Endodermal cell (in vitro differentiated cells): ENCODE data around the gene ZNF620. TPM values are rescaled to one million over a fixed set of nuclear protein-coding genes. Genes with fewer than 3 reads are reported as not detected.

Experiments
- DNase-seq: peaks from one replicate; pipeline ENCODE4 v3.0.0-alpha.2; 2017
- H3K27ac ChIP-seq: 2 replicates; pipeline ENCODE4 v1.5.1; 2013; ENCODE audit warnings: mild to moderate bottlenecking, low read depth, low read length, moderate library complexity
- H3K27me3 ChIP-seq: 2 replicates; pipeline ENCODE4 v1.6.1; 2013; ENCODE audit warnings: mild to moderate bottlenecking, low read length, moderate library complexity; ENCODE audit not compliant: insufficient read depth, control insufficient read depth, poor library complexity, severe bottlenecking
- H3K36me3 ChIP-seq: 2 replicates; pipeline ENCODE4 v1.7.0; 2013; ENCODE audit warnings: mild to moderate bottlenecking, low read length, moderate library complexity; ENCODE audit not compliant: control insufficient read depth, insufficient read depth
- H3K4me1 ChIP-seq: one replicate; pipeline ENCODE4 v1.7.0; 2013; ENCODE audit warnings: low read length; ENCODE audit not compliant: control insufficient read depth, insufficient read depth
- H3K4me3 ChIP-seq: 2 replicates; pipeline ENCODE4 v1.5.1; 2013; ENCODE audit warnings: mild to moderate bottlenecking, low read length, moderate library complexity
- H3K9ac ChIP-seq: 2 replicates; pipeline ENCODE4 v1.6.1; 2013; ENCODE audit warnings: mild to moderate bottlenecking, low read length, moderate library complexity; ENCODE audit not compliant: poor library complexity, severe bottlenecking; ENCODE audit errors: extremely low read depth
- H3K9me3 ChIP-seq: 2 replicates; pipeline ENCODE4 v1.6.1; 2013; ENCODE audit warnings: mild to moderate bottlenecking, low read length, moderate library complexity; ENCODE audit not compliant: control insufficient read depth
- H3K27ac Mint-ChIP-seq: 2 replicates; pipeline ENCODE4 v1.8.0; 2020; ENCODE audit warnings: mixed read lengths
- H3K27me3 Mint-ChIP-seq: 2 replicates; pipeline ENCODE4 v1.8.0; 2021; ENCODE audit warnings: mild to moderate bottlenecking, mixed read lengths; ENCODE audit not compliant: insufficient read depth
- H3K36me3 Mint-ChIP-seq: 2 replicates; pipeline ENCODE4 v1.8.0; 2020; ENCODE audit warnings: low read depth, mixed read lengths
- H3K4me1 Mint-ChIP-seq: 2 replicates; pipeline ENCODE4 v1.8.0; 2020; ENCODE audit warnings: mixed read lengths
- H3K4me3 Mint-ChIP-seq: 2 replicates; pipeline ENCODE4 v1.8.0; 2020; ENCODE audit warnings: mild to moderate bottlenecking, moderate library complexity, mixed read lengths
- H3K9me3 Mint-ChIP-seq: 2 replicates; pipeline ENCODE4 v1.8.0; 2020; ENCODE audit warnings: mild to moderate bottlenecking, mixed read lengths
- WGBS, 2 experiments: methylation state at CpG; one replicate each; pipeline versions ENCODE4 v1.1.5 to v1.1.7; 2013; ENCODE audit warnings: missing lambda C conversion rate in 2 of 2, mixed read lengths in 1 of 2; ENCODE audit not compliant: insufficient coverage in 1 of 2, insufficient read length in 1 of 2; 5-methylcytosine and 5-hydroxymethylcytosine counted together
- total RNA-seq, 2 donors: library from RNA; stranded (reverse); fragmentation: NEBNext Ultra II Directional in 1 of 2; extraction: Animal tissue kit (Norgen Biotek cat#: 25700) in 1 of 2; gene quantifications; 2 replicates in 1 of 2; 3 replicates in 1 of 2; pipeline ENCODE4 v1.2.1, GENCODE V29; 2021
- TF ChIP-seq, protein P1 (sequence below): fragments of 200-600 bp; sonication (generic); conservative IDR thresholded peaks from 2 replicates; pipeline ENCODE4 v1.5.0; 2021; ENCODE audit warnings: antibody characterized with exemption, mild to moderate bottlenecking

Gene ZNF620
- total RNA-seq, 2 donors from 2014 or later = 17.0 to 19.3 TPM

GRCh38 chr3:40534283-40534682 is 28.4 kb downstream of the ZNF620 start:
- H3K9me3 ChIP-seq = peaks cover 56% of the 10 kb centered on the region
- no peak overlapping the region for H3K4me3 ChIP-seq
- H3K9me3 Mint-ChIP-seq = peaks cover 70% of the 10 kb centered on the region
- no peak for DNase-seq
- no peak overlapping the region for H3K4me3 Mint-ChIP-seq
- no peak overlapping the region for H3K9ac ChIP-seq
- TF ChIP-seq, protein P1, sequence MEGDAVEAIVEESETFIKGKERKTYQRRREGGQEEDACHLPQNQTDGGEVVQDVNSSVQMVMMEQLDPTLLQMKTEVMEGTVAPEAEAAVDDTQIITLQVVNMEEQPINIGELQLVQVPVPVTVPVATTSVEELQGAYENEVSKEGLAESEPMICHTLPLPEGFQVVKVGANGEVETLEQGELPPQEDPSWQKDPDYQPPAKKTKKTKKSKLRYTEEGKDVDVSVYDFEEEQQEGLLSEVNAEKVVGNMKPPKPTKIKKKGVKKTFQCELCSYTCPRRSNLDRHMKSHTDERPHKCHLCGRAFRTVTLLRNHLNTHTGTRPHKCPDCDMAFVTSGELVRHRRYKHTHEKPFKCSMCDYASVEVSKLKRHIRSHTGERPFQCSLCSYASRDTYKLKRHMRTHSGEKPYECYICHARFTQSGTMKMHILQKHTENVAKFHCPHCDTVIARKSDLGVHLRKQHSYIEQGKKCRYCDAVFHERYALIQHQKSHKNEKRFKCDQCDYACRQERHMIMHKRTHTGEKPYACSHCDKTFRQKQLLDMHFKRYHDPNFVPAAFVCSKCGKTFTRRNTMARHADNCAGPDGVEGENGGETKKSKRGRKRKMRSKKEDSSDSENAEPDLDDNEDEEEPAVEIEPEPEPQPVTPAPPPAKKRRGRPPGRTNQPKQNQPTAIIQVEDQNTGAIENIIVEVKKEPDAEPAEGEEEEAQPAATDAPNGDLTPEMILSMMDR = no peak
- no peaks in the 10 kb centered on the region for H3K27me3 ChIP-seq
- H3K36me3 Mint-ChIP-seq = peaks cover 95% of the 10 kb centered on the region
- no peaks in the 10 kb centered on the region for H3K4me1 ChIP-seq
- H3K4me1 Mint-ChIP-seq = no peaks in the 10 kb centered on the region
- no peak overlapping the region for H3K27ac Mint-ChIP-seq
- H3K36me3 ChIP-seq = peaks cover 87% of the 10 kb centered on the region
- no peaks in the 10 kb centered on the region for H3K27me3 Mint-ChIP-seq
- no peak overlapping the region for H3K27ac ChIP-seq

GRCh38 chr3:40546816-40547215 is 41.0 kb downstream of the ZNF620 start:
- Mint-ChIP-seq H3K9me3 (peaks cover 14% of the 10 kb centered on the region), H3K27me3 (no peaks in the 10 kb centered on the region), H3K4me1 (no peaks in the 10 kb centered on the region), H3K36me3 (peaks cover 4% of the 10 kb centered on the region), H3K27ac (no peak overlapping the region), H3K4me3 (no peak overlapping the region)
- TF ChIP-seq, protein P1 = no peak
- no peak overlapping the region for H3K4me3 ChIP-seq
- H3K9me3 ChIP-seq = peaks cover 15% of the 10 kb centered on the region
- H3K36me3 ChIP-seq = no peaks in the 10 kb centered on the region
- no peaks in the 10 kb centered on the region for H3K27me3 ChIP-seq
- H3K4me1 ChIP-seq = no peaks in the 10 kb centered on the region
- H3K9ac ChIP-seq = no peak overlapping the region
- DNase-seq = no peak
- no peak overlapping the region for H3K27ac ChIP-seq
- WGBS, 2 experiments = 80% methylated on average over 1 of the region's 1 CpG; no CpG with 5 or more reads in 1 of the 2 experiments

DNA sequence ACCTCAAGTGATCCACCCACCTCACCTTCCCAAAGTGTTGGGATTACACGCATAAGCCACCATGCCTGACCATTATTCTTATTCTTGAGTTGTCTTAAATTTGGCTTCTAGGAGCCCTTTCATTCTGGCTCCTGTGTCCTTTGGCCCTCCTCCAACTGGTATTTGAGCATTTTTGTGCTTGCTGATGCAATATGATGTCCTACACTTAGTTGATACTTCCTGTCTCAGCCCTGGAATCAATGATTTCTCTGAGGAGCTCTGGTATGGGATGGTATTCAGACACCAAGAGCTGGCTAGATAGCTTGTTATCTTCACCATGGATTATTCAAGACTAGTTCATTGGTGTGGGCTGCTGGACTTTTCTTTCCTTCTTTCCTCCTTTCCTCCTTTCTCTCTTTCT is 44.3 kb downstream of the ZNF620 start:
- no peak for DNase-seq
- no peaks in the 10 kb centered on the region for H3K27me3 ChIP-seq
- no peak overlapping the region for H3K9ac ChIP-seq
- peaks cover 23% of the 10 kb centered on the region for H3K9me3 ChIP-seq
- no peak overlapping the region for H3K27ac Mint-ChIP-seq
- H3K4me1 Mint-ChIP-seq = no peaks in the 10 kb centered on the region
- no peak overlapping the region for H3K4me3 Mint-ChIP-seq
- no peaks in the 10 kb centered on the region for H3K4me1 ChIP-seq
- H3K36me3 ChIP-seq = no peaks in the 10 kb centered on the region
- no peak overlapping the region for H3K4me3 ChIP-seq
- H3K27ac ChIP-seq = no peak overlapping the region
- no peaks in the 10 kb centered on the region for H3K27me3 Mint-ChIP-seq
- WGBS, 2 experiments = 96 to 100% methylated on average over 1 of the region's 1 CpG
- TF ChIP-seq, protein P1 = no peak
- H3K36me3 Mint-ChIP-seq = peaks cover 4% of the 10 kb centered on the region
- H3K9me3 Mint-ChIP-seq = peaks cover 21% of the 10 kb centered on the region
